Measurements from ENCODE around the gene OR4M1. TPM values are rescaled to one million over a fixed set of nuclear protein-coding genes. Genes with fewer than 3 reads are reported as not detected.
"Not testable (repeated sequence)": the region's sequence is repeated elsewhere in the genome, so short reads cannot be mapped to it uniquely, and the experiment has no call there.

OR4M1 gene, protein sequence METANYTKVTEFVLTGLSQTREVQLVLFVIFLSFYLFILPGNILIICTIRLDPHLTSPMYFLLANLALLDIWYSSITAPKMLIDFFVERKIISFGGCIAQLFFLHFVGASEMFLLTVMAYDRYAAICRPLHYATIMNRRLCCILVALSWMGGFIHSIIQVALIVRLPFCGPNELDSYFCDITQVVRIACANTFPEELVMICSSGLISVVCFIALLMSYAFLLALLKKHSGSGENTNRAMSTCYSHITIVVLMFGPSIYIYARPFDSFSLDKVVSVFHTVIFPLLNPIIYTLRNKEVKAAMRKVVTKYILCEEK
- total RNA-seq, result not detected

DNA sequence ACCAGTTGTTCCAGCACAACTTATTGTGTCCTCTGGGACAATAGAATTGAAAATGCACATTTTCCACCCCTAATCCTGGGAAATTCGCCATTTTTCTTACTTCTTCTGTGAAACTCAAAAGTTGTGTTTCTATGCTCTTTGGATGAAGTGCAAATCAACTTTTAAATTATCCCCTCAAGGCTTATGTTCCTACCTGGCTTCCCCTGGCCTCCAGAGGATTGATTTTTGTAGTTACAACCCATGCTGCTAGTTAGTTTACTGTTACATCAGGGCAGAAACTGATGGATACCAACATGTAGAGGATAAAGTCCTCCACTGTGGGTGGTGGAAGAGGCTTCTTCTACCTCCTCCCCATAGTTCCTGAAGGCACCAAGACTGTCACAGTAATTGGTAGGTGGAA, at the start of gene OR4M1:
Gene OR4M1 (plus strand): TSS at position 301 of the 400 bp plus-strand sequence. CDS start 6,819 bp downstream, outside the sequence.
- not testable (repeated sequence) for ATAC-seq; H3K9me3 Mint-ChIP-seq; H3K27ac Mint-ChIP-seq; DNase-seq (ENCODE audit: low spot score in 2 of 2)
- H3K36me3 Mint-ChIP-seq, result peaks cover 0 to 16% of the 10 kb centered on the region in 2 donors

DNA sequence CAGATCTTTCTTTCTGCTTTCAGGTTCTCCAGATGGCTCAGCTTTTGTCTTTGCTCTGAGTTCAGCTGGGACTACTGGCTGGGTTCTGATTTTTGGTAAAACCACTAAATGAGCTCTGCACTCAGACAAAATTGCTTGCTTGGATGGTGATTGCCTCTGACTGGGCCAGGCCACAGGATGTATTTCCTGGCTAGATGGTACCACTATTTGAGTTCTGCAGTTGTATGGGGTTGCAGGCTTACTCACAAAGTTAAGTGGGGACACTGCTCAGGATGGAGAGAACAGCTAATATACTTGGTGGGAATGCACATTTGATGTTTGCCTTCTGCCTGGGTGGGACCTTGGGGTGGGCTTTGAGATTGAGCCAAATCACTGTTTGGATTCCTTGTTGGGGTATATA, 43.9 kb upstream of the OR4M1 start:
- Mint-ChIP-seq H3K27ac (no peak overlapping the region), H3K36me3 (peaks cover 0 to 4% of the 10 kb centered on the region in 2 donors), H3K9me3 (peaks cover 4 to 8% of the 10 kb centered on the region in 2 donors)
- no peak for ATAC-seq
- no peak for DNase-seq (ENCODE audit: low spot score in 2 of 2)

DNA sequence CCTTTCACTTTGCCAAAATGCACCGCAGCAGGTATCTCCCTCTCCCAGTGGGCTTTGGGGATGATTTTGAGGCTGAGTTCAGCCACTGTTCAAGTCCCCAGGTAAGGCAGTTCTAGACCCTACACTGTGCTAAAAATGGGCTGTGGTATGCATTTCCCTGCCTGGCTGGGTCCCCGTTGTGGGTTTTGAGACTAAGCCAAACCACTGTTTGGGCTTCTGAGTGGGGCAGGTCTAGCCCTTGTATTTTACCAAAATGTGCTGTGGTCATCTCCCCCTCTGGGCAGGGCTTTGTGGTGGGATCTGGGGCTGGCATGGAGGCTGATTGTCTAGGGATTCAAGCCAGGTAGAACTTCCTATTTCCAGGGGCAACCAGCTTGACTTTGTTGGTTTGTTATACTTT, 43.5 kb upstream of the OR4M1 start:
- no peak for ATAC-seq
- Mint-ChIP-seq H3K9me3 (peaks cover 4 to 8% of the 10 kb centered on the region in 2 donors), H3K27ac (no peak overlapping the region), H3K36me3 (peaks cover 0 to 4% of the 10 kb centered on the region in 2 donors)
- DNase-seq (ENCODE audit: low spot score in 2 of 2), result no peak

DNA sequence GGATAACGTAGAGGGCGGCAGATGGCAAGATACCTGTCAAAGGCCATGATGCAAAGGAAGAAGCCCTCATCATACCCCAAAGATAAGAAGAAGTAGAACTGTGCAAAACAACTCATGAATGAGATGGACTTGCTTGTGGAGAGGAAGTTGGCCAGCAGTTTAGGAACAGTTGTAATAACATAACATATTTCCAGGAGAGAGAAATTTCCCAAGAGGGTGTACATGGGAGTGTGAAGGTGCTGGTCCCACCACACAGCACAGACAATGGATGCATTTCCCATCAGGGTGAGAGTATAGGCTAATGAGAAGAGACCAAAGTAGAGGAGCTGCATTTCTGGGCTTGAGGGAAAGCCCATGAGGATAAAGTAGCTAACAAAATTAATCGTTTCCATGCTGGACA, 39.4 kb upstream of the OR4M1 start:
- H3K9me3 Mint-ChIP-seq, result peaks cover 0 to 12% of the 10 kb centered on the region in 2 donors
- not testable (repeated sequence) for H3K27ac Mint-ChIP-seq; ATAC-seq; DNase-seq (ENCODE audit: low spot score in 2 of 2); H3K36me3 Mint-ChIP-seq

DNA sequence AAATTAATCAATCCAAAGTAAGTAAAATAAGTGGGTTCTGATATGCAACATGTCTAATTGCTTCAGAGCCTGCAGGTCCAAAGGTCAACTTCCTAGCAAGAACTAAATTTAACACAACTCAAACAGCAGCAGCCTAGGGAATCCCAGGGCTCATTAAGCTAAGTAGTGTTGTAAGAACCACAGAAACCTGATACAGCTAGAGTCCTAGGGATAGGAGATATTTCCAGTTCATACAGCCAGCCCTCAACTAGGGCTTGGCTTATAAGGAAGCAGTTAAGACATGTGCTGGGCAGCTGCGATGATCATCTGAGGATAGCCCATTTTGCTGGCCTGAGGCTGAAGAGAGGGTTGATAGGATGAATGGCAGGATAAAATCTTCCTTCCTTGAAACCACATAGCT, 30.0 kb upstream of the OR4M1 start, which contains the start of gene OR4Q3:
Gene OR4Q3 (plus strand): TSS at position 316 of the 400 bp plus-strand sequence.
- Mint-ChIP-seq H3K27ac (no peak within 1 kb of the TSS), H3K36me3 (no peaks in the 10 kb centered on the region), H3K9me3 (no peaks in the 10 kb centered on the region)
- no peak for ATAC-seq
- no peak for DNase-seq (ENCODE audit: low spot score in 2 of 2)

DNA sequence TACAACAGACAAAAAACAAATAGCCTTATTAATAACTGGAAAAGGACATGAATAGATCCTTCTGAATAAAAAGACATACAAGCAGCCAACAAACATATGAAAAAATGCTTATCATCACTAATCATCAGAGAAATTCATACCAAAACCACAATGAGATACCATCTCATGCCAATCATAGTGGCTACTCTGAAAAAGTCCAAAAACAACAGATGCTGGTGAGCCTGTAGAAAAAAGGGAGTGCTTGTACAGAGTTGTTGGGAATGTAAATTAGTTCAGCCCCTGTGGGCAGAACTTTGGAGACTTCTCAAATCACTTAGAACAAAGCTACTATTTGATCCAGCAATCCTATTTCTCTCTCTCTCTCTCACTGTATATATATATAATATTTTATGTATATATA, 21.0 kb upstream of the OR4M1 start:
- not testable (repeated sequence) for H3K9me3 Mint-ChIP-seq; ATAC-seq; H3K27ac Mint-ChIP-seq; DNase-seq (ENCODE audit: low spot score in 2 of 2); H3K36me3 Mint-ChIP-seq

DNA sequence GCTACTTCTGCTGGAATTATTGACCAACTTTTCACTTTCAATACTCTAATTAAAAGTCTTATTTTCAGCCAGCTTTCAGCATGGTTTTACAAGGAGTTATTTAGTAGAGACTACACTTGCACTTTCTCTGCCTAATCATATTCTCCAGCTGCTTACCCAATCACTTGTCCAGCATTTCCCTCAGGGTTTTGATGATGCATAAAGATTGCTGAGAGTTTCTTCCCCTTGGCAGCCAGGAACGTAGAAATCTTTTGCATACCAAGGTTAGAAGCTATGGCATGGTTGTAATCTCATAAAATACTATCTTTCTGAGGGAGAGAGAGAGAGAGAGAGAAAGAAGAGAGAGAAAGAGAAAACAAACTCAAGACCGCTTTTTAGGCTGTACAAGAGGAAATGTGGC, 19.1 kb upstream of the OR4M1 start:
- Mint-ChIP-seq H3K36me3 (no peaks in the 10 kb centered on the region), H3K27ac (no peak overlapping the region), H3K9me3 (no peaks in the 10 kb centered on the region)
- no peak for ATAC-seq
- DNase-seq (ENCODE audit: low spot score in 2 of 2), result no peak

DNA sequence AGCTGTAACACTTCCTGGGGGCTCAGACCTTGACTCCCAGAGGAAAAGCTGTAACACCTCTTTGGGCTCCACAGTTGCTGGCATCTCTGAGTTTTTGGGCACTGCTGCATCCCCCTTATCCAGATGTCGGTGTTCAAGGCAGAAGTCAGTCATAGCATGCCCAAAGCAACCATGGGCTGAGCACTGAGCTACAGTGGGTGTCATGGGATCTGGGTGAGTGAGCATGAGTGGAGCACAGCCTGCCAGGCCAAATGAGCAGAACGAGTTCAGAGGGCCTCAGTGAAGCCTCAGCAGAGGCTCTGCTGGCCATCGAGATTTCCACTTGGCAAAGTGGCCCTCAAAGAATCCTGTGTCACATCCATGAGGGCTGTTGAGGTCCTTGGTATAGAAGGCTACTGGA, 1.8 kb upstream of the OR4M1 start:
- ATAC-seq; H3K9me3 Mint-ChIP-seq; DNase-seq (ENCODE audit: low spot score in 2 of 2); H3K27ac Mint-ChIP-seq: not testable (repeated sequence)
- peaks cover 0 to 16% of the 10 kb centered on the region in 2 donors for H3K36me3 Mint-ChIP-seq

DNA sequence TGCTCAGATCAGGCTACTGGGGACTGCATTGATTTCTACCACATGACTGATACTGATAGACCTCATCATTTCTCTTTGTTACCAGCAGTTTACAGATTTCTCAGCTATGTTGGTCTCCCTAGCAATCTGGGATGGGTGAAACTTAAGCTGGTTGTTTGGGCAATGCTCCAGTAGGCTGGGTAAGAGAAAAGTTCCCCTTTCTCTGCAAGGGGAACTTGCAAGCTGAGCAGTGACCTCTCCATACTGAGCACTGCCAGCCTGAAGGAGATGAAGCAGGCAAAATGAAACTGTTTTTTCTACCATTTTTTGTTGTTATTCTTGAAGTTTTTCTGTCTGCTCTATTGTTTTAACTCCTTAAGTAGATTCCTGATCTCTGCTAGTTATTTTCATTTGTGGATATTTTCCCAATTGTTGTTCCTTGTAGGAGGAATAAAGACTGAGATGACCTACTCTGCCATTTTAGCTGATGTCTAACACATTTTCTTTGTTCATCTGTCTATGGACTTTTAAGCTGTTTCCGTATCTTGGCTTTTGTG, 1.3 kb upstream of the OR4M1 start:
- ATAC-seq (no peak), DNase-seq (ENCODE audit: low spot score in 2 of 2) (no peak)
- H3K9me3 Mint-ChIP-seq, result peaks cover 9 to 10% of the 10 kb centered on the region in 2 donors
- H3K27ac Mint-ChIP-seq, result no peak overlapping the region
- H3K36me3 Mint-ChIP-seq, result peaks cover 0 to 16% of the 10 kb centered on the region in 2 donors

DNA sequence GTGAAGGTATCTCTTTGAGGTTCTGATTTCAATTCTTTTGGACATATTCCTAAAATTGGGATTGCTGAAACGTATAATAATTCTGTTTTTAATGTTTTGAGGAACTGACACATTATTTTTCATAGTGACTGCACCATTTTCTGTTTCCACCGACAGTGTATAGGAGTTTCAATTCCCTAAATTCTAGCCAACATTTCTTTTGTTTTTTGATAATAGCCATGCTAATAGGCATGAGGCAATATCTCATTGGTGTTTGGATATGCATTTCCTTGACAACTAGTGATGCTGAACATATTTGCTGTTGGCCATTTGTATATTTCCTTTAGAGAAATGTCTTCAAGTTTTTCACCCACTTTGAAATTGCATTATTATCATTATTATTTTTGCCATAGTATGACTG, 850 bp upstream of the OR4M1 start:
- not testable (repeated sequence) for H3K9me3 Mint-ChIP-seq; H3K27ac Mint-ChIP-seq; DNase-seq (ENCODE audit: low spot score in 2 of 2); ATAC-seq
- peaks cover 0 to 16% of the 10 kb centered on the region in 2 donors for H3K36me3 Mint-ChIP-seq

DNA sequence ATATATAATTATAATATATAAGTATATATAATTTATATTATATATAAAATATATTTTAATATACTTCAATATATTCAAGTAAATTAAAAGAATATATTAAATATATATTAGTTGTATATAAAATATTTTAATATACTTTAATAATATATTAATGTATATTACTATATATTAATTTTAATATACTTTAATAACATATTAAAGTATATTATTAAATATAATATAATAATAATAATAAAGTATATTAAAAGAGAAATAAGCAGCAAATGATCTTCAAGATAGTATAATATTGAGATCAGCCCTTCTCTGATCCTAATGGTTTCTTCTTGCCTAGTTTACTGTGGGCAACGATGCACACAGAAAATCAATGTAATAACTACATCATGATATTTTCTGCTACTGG, 2.3 kb downstream of the OR4M1 start:
- H3K27ac Mint-ChIP-seq, result no peak overlapping the region
- peaks cover 0 to 14% of the 10 kb centered on the region in 2 donors for H3K36me3 Mint-ChIP-seq
- DNase-seq (ENCODE audit: low spot score in 2 of 2), result no peak
- H3K9me3 Mint-ChIP-seq, result peaks cover 3 to 8% of the 10 kb centered on the region in 2 donors
- ATAC-seq, result no peak

DNA sequence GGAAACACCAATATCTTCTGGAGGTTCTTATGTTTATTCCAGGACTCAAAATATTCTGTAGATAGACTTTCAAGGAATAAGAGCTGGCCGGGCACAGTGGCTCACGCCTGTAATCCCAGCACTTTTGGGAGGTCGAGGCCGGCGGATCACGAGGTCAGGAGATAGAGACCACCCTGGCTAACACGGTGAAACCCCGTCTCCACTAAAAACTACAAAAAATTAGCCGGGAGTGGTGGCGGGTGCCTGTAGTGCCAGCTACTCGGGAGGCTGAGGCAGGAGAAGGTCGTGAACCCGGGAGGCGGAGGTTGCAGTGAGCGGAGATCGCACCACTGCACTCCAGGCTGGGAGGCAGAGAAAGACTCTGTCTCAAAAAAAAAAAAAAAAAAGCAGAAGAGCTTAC, 12.5 kb downstream of the OR4M1 start:
- not testable (repeated sequence) for ATAC-seq; H3K36me3 Mint-ChIP-seq; H3K27ac Mint-ChIP-seq; H3K9me3 Mint-ChIP-seq; DNase-seq (ENCODE audit: low spot score in 2 of 2)

DNA sequence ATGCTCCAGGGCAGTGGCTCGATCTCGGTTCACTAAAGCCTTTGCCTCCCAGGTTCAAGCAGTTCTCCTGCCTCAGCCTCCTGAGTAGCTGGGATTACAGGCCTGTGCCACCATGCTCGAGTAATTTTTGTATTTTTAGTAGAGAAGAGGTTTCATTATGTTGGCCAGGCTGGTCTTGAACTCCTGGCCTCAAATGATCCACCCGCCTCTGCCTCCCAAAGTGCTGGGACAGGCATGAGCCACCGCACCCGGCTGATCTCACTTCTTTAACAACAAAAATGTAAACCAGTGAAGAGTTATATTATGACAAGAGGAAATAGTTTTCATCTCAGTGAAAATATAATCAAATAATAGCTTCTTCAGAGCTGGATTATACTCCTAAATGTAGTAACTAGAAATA, 14.0 kb downstream of the OR4M1 start:
- not testable (repeated sequence) for H3K9me3 Mint-ChIP-seq; H3K27ac Mint-ChIP-seq; DNase-seq (ENCODE audit: low spot score in 2 of 2); H3K36me3 Mint-ChIP-seq; ATAC-seq

DNA sequence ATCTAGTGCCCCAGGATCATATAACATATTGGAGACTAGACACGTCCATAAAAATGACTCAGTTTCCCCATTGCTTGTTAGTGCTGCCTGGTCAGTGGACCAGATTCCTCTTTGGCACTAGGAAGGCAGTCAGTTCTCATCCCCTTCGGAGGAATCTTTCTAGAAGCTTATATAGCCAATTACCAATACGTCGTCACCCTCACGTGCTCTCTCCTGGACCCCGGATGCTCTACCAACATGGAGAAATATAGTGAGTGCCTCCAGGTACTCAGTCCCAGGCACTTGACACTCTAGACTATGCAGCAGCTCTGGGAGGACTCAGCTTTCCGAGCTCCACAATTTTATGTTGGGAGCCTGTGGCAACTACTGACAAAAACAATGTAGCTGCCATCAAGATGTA, 14.8 kb downstream of the OR4M1 start:
- DNase-seq (ENCODE audit: low spot score in 2 of 2); H3K9me3 Mint-ChIP-seq; ATAC-seq; H3K36me3 Mint-ChIP-seq; H3K27ac Mint-ChIP-seq: not testable (repeated sequence)

DNA sequence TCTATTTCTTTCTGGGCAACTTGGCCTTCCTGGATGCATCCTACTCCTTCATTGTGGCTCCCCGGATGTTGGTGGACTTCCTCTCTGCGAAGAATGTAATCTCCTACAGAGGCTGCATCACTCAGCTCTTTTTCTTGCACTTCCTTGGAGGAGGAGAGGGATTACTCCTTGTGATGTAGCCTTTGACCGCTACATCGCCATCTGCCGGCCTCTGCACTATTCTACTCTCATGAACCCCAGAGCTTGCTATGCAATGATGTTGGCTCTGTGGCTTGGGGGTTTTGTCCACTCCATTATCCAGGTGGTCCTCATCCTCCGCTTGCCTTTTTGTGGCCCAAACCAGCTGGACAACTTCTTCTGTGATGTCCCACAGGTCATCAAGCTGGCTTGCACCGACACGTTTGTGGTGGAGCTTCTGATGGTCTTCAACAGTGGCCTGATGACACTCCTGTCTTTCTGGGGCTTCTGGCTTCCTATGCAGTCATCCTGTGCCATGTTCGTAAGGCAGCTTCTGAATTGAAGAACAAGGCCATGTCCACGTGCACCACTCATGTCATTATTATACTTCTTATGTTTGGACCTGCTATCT, 23.3 kb downstream of the OR4M1 start:
- not testable (repeated sequence) for ATAC-seq; DNase-seq (ENCODE audit: low spot score in 2 of 2); H3K36me3 Mint-ChIP-seq; H3K9me3 Mint-ChIP-seq; H3K27ac Mint-ChIP-seq

DNA sequence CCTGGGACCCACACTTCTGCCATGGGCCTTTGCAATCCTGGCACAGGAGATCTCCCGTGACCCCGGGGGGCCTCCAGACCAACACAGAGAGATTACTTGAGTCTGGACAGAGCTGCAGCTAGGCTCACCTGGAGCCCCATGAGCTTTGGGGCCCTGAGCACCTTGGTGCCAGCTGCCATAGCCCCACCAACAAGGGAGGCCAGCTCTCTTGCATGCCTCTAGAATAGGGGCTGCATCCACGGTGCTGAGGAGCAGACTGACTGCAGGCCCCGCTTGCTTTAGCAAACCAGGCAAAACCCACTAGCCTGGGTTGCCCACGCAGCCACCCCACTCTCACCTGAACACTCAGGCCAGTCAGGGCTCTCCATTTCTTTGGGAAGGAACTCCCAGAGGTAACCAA, 26.6 kb downstream of the OR4M1 start:
- no peaks in the 10 kb centered on the region for H3K36me3 Mint-ChIP-seq
- H3K27ac Mint-ChIP-seq, result no peak overlapping the region
- no peaks in the 10 kb centered on the region for H3K9me3 Mint-ChIP-seq
- ATAC-seq (no peak), DNase-seq (ENCODE audit: low spot score in 2 of 2) (no peak)

DNA sequence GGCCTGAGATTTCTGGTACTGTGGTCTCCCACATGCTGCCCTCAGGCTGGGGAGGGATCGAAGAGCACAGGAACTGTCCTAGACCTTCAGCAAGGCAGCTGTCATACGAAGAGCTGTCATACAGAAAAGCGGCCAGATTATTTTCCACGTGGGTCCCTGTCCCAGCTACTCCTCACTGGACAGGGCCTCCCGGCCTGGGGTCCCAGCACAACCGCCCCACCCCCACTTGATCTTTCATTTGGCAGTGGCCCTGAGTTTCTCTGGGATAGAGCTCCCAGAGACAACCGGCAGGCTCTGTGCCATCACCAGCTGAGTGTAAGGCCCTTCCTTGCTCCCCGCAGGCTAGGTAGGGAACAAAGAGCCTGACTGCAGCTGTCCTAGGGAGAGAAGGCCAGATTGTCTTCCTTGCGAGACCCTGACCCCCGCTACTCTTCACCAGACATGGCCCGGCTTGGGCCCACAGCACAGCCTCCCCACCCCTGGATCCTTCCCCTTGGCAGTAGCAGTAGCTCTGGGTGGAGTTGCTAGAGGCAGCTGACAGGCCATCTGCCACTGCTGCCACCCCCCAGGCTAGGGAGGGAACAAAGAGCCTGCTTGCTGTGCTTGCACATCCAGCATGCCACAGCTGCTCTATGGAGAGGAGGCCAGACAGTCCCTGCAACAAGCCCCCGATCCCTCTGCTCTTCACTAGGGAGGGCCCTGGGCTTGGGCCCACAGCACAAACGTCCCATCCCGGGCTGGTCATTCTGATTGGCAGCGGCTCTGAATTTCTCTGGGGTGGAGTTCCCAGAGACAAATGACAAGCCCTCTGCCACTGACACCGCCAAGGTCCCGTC, 27.2 kb downstream of the OR4M1 start:
- no peaks in the 10 kb centered on the region for H3K9me3 Mint-ChIP-seq
- no peak for DNase-seq (ENCODE audit: low spot score in 2 of 2)
- no peaks in the 10 kb centered on the region for H3K36me3 Mint-ChIP-seq
- no peak overlapping the region for H3K27ac Mint-ChIP-seq
- ATAC-seq, result no peak

Measured in activated naive CD4-positive, alpha-beta T cell treated with anti-CD3 and anti-CD28 coated beads, Interleukin-2, amount 50 U/mL, for 72 hours (primary cell).